NCI-H524 treated with DMSO at 0.1 percent for 48 hours (cell line): ENCODE data around the gene CSHL1.

Experiments used
- DNase-seq: peaks from one replicate; lab custom pipeline; 2025; lab: John Stamatoyannopoulos, UW

The CSHL1 gene

DNA sequence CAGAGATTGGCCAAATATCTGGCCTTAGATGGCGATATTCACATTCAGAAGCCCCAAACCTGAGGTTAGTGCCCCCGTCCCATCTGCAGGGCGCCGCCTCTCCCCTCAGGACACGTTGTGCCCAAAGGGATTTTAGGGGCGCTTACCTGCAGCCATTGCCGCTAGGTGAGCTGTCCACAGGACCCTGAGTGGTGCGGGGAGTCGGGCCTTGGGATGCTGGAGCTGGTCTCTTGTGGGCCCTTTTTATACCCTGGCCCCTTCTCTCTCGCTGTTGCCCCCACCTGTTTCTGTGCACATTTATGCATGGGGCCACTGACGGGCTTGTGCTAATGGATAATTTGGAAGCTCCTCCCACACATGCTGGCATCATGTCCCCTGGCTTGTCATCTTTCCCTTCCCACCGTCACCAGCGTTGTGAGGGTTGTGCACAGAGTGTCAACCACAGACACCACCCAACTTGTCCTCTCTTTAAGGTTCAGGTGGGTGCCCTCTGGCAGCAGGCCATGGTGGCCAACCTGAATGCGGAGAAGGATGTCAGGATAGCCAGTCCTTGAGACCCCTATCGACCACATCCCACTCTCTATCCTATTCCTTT, at the start of gene CSHL1:
CSHL1 (minus strand) TSS at position 218 of the 595 bp plus-strand sequence; CDS start at position 156, 62 bp downstream.
- DNase-seq: no peak

DNA sequence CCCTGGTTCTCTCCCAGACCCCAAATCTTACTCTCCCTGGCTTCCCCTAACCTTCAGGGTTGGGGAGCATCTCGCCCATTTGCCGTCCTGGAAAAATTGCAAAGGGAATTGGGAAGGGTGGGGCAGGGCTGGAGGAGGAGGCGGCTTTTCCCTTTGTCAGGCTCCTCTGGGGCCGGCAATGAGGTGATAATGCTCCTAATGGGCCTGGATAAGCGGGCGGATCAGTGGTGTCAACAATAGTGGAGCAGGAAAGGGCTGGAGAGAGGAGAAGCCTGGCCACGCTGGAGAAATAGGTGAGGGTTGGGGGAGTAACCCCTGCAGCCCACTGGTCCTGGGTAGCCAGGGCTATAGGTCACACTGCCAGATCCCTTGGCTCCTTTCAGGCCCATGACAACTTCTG, 49.4 kb upstream of the CSHL1 start:
- no peak for DNase-seq

DNA sequence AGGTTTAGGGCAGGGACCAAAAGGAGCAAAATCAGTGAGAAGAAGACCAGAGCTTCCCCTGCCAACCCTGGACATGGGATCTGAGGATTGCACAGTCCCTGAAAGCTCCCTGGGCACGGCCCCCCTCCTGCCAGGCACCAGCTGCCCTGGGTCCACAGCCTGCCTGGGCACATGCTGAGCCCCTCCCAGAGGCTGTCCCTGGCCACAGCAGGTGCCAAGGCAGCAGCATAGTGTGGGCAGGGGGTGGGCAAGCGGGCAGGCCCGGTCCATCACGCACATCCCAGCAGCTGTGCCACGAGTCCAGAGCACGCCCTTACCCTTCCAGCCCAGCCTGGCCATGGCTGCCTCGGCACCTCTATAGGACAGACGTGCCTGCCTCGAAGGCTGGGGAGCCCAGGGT, 48.9 kb upstream of the CSHL1 start:
- no peak for DNase-seq

DNA sequence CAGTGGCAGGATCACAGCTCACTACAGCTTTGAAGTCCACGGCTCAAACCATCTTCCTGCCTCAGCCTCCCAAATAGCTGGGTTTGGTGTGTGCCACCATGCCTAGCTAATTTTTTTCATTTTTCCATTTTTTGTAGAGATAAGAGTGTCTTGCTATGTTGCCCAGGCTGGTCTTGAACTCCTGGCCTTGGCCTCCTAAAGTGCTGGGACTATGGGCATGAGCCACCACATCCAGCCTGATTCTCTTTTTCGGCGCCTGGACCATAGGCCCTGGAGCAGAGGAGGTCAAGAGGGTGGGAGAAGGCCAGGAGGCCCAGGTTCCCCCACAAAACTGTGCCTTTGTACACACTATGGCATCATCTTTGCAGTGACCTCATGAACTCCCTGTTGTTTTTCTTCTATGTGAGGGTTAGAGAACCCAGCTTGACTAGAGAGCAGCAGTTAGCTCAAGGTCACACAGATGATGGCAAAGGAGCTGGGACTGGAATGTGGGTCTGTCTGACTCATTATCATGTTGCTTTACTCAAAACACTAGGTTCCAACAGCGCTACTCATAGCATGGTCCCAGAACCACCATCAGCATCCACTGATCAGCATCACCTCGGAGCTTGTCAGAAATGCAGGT, 45.4 kb upstream of the CSHL1 start:
- no peak for DNase-seq

DNA sequence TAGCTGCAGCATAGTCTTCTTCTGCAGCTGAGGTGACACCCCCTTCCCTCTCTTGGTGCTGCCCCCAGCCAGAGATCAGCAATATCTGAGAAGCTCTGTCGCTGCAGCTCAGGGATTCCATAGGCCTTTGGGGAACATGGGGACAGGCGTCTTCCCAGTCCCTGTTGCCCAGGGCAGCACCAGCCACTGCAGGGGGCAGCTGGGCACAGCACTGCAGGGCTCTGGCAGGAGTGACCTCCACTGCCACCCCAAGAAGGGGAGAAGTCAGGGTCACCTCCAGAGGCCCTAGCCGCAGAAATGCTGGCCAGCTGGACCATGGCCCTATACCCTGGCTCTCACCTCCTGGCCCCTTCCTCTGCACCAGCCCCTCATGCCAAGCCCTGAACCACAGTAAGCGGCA, 44.7 kb upstream of the CSHL1 start:
- DNase-seq: no peak

DNA sequence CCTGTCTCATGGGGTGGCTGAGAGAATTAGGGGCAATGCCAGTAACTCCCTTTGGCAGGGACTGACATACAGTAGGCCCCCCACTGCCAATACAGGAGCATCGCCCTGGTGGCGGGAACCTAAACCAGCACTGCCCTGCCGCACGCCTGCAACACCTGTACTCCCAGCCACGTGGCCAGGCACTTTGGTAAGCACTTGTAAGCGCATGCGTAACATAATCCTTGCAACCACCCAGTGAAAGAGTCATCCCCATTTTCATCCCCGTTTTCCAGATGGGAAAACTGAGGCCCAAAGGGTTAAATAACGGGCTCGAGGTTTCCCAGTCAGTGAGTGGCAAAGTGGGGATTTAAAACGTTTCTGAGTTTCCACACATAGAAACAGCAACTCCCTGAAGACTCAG, 44.2 kb upstream of the CSHL1 start:
- no peak for DNase-seq

DNA sequence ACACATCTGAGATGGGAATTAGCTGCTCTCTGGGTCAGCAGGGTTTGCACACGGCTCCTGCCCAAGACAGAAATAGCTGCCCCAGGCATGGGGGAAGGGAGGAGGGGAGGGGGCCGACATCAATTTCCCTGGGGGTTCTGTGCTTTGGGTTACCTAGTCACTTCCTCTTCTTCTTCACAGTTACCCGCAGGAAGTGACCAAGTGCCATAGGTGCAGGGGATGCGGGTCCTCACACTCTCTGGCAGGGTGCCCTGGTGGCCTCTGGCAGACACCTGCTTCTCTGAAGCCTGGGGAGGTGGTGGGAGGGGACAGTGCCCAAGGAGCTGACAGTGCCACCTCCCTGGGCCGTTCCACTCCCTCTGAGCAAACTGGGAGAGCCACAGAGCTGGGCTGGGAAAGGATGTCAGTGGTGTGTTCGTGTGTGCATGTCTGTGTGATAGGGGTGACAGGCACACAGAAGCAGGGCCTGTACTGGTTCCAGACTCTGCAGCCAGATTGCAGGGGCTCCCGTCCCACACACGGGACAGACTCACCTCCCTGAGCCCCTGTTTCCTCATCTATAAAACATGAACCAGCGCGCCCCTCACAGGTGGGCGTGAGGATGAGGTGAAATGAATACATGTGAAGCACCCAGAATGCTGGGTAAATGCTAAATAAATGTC, 43.5 kb upstream of the CSHL1 start:
- no peak for DNase-seq

DNA sequence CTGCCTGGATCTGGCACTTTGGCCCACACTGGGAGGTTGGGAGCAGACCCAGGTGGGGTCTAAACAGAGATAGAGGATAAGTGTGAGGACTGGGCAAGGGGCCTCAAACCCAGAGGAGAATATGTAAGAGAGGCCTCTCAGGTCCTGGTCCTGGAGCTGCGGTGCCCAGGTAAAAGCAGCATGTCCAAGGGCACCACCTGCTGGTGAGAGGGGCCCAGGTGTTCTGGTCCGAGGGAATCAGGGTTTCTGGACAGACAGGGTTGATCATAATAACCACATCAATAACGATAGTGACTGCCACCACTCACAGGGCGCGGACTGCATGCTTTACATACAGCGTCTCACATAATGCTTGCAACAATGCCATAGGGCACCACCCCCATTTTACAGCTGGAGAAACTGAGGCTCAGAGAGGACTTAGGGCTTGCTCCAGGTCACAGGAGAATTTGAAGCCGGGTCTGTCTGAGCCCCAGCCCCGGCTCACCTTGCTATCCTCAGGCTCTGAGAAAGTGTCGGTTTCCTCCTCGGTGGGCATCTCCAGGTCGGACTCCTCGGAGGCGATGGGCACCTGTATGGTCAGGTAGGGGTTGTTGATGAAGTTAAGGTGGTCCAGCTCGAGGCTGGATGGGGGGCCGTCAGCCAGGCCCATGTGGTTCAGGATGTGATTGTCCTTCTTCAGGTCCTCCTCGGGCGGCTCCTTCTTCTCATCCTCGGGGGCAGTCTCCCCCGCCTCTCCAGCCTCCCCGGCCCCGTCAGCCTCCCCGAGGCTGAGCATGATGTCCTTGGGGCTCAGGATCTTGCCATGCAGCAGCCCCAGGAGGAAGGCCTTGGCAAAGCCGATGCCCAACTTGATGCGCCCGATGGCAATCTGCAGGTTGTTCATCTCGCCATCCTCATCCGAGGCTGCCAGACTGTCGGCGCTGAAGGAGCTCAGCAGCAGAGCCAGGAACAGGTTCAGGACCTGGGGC, 40.2 kb upstream of the CSHL1 start:
- DNase-seq: no peak

DNA sequence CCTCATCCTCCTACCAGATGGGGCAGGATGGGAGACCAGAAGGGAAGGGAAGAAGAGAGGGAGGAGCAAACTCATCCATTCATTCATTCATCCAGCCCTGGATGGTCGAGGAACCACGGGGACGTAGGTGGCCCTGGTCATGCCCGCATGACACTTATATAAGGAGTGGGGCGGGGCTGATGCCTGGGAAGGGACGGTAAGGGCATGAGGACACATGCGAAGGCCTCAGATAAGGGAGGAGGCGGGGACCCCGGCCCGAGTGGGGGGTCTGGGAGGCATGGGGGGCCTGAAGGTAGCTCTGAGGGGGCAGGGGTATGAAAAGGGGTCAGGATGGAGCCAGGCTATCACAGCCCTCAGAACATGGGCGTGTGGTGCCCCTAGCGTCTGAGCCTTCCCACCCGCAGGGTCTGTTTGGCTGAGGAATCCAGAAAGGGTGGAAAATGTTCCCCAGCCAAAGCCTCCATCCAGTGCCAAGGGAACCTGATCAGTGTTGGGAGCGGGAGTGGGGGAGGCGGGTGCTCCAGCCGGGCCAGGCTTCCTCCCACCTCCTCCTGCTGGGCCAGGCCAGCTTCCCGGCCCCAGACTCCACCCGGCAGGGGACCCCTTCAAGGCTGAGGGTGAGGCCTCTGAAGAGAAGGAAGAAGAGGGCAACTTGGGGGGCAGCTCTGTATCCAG, 38.7 kb upstream of the CSHL1 start:
- no peak for DNase-seq

DNA sequence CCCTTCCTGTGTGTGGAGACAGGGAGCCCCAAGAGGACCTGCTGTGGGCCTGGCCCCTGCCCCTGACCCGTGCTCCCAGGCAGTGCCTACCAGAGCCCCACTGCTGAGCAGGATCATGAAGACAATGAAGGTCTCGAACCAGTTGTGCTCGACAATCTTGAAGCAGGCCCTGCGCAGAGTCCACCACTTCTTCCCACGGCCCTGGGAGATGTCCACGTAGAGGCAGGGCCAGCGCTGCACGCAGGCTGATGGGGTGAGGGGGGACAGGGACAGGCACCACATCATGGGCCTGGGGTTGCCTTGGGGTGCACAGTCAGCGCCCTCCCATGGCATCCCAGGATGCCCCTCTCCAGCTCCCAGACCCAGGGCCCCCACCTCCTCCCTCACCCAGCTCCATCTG, 37.5 kb upstream of the CSHL1 start:
- DNase-seq: no peak

DNA sequence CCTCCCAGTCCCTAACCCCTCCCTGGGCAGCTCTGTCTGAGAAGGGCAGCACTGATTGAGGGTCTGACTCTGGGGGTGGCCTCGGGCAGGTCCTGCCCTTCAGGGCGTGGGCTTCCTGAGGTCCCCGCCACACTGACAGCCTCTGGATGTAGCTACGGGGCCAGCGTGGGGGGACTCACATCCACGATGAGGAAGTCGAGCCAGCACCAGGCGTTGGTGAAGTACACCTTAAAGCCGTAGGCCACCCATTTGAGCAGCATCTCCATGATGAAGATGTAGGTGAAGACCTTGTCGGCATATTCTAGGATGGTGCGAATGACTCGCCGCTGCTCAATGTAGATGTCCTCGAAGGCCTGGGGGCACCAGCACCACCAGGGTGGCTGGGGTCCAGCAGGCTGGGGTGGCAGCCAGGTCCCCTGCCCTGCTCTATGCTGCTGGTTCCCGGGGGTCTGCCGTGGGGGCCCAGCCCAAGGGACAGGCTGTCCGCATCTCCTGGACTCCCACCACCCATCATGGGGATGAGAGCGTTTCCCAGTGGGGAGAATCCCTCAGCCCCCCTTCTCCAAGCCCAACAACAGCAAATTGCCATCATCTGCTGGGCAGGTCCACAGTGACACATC, 36.8 kb upstream of the CSHL1 start:
- no peak for DNase-seq

DNA sequence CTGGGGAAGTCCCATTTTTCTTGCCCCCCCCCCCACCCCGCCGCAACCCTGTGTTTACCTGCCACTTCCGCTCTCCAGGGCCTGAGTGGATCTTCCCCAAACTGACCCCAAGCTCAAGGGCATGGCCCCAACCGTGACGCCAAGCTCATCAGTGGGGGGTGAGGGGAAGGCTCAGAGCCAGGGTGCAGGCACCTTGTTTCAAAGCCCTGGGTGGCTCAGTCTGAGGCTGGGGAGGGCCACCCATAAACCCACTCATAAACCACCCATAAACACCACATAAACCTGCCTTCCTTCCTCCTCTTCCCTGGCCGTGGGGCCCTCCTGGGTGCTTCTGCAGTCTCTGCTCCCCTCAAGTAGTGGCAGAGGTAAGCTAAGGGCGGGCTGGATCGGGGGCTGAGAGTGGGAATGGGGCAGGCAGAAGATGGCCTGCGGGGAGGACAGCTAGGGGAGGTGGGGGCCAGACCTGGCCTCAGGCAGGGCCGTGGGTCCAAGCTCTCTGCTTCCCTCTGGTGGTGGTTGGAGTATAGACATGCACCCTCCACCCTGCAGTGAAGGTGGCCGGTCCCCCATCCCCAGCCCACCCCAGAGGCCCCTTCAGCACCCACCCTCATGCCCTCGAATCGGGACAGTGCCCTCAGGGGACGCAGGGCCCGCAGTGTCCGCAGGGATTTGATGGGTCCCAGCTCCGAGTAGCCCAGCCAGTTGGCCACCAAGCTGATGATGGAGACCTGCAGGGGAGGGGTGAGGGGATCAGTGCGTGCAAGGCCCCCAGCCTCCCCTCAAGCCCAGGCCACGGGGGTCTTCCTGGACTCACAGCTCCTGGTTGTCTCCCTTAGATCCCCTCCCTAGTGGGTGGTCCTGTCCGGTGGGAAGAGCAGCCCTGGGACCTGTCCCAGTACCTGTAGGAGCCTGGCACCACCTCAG, 35.6 kb upstream of the CSHL1 start:
- DNase-seq: no peak

DNA sequence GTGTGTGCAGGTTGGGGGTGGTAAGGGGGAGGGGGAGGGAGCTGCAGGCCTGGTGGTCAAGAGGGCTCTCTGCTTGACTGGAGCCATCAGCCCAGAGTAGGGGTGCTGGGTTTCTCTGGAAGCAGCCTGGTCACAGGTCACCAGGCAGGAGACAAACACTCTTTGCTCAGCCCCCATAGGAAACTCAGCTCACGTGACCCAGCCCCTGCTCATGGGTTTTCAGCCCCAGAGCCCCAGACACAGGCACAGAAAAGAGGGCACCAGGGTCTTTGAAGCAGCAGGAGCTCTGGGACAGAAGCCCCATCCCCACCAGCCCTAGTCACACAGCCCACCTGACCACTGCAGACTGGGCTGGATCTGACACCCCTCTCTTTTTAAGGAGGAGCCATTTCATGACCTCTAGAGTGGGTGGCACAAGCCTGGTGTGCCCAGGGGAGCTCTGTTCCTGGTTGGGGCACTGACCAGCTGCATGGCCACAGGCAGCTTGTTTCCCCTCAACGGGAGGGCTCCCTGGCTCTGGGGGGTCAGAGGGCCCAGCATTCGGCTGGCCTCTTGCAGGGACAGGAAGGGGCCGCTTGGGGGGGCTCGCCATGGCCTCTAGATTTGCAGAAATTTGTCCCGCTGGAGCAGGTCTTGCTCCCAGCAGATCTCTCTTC, 34.9 kb upstream of the CSHL1 start:
- no peak for DNase-seq

DNA sequence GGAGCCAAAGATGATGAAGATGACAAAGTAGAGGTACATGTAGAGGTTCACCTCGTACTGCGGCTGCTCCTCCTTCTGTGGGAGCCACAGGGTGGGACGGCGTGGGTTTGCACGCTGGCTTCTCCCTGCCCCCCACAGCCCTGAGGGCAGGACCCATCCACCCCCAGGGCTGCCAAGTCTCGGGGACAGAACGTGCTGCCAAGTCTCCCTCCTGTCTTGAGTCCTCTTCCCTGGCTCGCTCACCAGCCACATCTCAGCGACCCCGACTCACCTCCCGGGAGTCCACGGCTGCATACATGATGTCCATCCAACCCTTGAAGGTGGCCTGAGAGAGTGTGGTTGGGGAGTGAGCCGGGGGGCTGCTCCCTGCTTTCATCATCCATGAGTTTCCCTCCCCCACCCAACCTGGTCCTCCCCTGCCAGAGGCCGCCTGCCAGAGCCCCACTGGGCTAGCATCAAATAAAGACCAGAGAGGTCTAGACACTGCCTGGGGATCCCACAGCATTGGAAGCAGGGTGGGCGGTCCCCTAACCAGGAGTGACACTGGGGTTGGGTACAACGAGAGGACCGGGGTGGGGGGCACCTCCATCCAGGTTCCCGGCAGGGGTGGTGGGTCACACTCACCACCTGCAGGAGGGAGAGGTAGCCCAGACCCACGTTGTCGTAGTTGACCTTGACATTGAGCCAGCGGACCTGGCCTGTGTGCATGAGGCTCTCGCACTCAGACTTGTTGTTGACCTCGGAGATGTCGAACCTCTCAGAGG, 33.9 kb upstream of the CSHL1 start:
- no peak for DNase-seq

DNA sequence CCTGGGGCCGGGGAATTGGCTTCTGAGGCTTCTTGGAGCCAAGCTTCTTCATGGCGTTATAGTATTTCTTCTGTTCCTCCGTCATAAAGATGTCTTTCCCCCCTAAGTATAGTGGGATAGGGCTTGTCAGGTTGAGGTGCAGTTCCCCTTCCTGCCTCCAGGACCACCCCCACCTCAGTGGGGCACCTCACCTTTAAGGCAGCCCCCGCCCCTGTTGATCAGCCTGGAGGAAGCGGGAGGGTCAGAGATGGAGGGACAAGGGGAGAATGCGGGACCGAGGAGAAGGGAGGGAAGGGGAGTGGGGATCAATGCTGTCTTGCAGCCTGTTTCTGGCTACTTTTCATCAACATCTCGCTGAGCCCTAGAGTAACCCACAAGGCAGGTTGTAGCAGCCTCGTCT, 32.7 kb upstream of the CSHL1 start:
- DNase-seq: no peak

DNA sequence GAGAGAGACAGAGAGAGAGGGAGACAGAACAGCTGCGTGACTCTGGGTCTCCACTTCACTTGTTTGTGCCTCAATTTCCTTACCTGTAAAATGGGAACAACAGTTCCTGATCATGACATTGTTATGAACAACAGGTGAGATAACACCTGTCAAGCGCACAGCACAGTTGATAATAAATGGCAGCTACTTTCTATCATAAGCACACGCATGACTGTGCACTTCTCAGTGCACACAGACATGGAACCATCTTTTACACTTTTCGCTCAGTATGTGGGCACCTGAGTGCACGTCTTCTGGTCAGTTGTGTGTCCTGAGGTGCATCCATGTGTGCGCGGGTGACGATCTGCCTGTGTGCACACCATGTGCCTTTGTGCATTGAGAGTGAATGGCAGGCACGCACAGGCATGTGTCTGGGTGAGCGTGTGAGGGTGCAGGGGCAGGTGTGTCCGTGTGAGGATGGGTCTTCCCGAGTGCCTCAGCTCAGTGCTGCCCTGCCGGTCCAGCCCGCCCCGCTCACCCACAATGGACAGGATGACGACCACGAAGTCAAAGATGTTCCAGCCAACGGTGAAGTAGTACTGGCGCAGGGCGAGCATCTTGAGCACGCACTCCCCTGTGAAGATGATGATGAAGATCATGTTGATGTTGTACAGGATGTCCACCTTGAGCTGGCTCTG, 31.4 kb upstream of the CSHL1 start:
- no peak for DNase-seq

DNA sequence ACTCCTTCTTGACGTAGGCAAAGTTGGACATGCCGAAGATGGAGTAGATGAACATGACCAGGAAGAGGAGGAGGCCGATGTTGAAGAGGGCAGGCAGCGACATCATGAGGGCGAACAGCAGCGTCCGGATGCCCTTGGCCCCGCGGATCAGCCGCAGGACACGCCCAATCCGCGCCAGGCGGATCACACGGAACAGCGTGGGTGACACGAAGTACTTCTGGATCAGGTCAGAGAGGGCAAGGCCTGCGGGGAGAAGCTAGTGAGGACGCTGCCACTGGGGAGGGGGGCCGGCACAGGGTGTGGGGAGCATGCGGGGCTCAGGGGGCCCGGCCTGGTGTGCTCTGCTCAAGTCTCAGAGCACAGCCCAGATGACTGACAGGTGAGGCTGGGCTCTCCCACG, 30.7 kb upstream of the CSHL1 start:
- no peak for DNase-seq

DNA sequence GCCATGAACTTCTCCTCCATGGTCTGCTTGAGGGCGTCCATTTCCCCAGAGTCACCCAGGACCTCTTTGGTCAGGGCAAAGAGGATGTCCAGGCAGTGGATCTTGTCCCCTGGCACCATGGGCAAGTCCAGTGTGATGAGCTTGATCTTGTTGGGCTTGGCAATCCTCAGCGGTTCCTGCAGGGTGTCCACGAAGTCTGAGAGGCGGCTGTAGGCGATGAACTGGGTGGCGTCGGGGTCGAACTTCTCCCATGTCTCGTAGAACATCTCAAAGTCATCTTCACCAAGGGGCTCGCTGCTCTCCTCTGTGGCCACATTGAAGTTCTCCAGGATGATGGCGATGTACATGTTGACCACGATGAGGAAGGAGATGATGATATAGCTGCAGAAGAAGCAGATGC, 30.1 kb upstream of the CSHL1 start:
- DNase-seq: no peak

DNA sequence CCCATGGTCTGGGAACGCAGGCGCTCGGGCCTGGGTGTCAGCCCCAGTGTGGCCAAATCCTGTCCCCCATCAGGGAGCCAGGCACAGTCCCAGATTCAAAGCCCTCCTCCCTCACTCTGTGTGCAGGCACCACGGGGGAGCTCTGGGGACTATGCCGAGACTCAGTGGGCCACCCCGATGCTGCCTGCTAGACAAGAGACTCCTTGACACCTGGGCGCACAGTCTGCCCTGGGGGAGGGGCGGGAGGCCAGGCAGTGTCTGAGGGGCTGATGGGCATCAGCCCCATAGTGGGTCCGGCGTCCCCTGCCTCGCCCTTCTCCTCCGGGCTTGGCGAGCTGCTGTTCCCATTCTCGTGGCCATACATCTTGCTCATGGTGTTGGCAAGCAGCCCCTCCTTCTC, 29.5 kb upstream of the CSHL1 start:
- DNase-seq: no peak
